GM12891 (cell line): ENCODE measurements around the gene GALNT18.

Experiments
- PAX5 ChIP-seq: IDR thresholded peaks from 2 replicates; pipeline ENCODE4 v1.6.1; 2011; ENCODE audit warnings: low read length, moderate library complexity, mild to moderate bottlenecking; ENCODE audit not compliant: insufficient read depth, severe bottlenecking
- POLR2A ChIP-seq: IDR thresholded peaks from 2 replicates; pipeline ENCODE4 v1.6.1; 2011; ENCODE audit warnings: low read depth, low read length, control low read depth
- POLR2AphosphoS5 ChIP-seq: IDR thresholded peaks from 2 replicates; pipeline ENCODE4 v1.6.1; 2011; ENCODE audit warnings: low read depth, low read length, control low read depth
- POU2F2 ChIP-seq: IDR thresholded peaks from 2 replicates; pipeline ENCODE4 v1.6.1; 2011; ENCODE audit warnings: low read depth, mild to moderate bottlenecking, control low read depth, low read length, moderate library complexity
- SPI1 ChIP-seq: IDR thresholded peaks from 2 replicates; pipeline ENCODE4 v1.6.1; 2011; ENCODE audit warnings: low read depth, low read length, control low read depth
- TAF1 ChIP-seq: IDR thresholded peaks from 2 replicates; pipeline ENCODE4 v1.6.1; 2011; ENCODE audit warnings: low read depth, low read length, control low read depth

GRCh38 chr11:11569936-11570491 lies 51.8 kb downstream of the GALNT18 start:
- TF ChIP-seq SPI1, result no peak
- no peak for TF ChIP-seq POLR2A
- TF ChIP-seq POLR2AphosphoS5, result no peak
- TF ChIP-seq TAF1, result no peak
- TF ChIP-seq PAX5, result no peak
- no peak for TF ChIP-seq POU2F2
